PC-3 (cell line): ENCODE data around the gene MRGPRD. TPM values are rescaled to one million over a fixed set of nuclear protein-coding genes. Genes with fewer than 3 reads are reported as not detected.

Source experiments
- ATAC-seq: fragments of 200-7000 bp; cut with Tn5 transposase; 2 replicates; pipeline ENCODE4 v1.9.1; 2020; ENCODE audit warnings: mild to moderate bottlenecking, moderate library complexity
- BruUV-seq: library from RNA; stranded (reverse); fragments of 400-500 nt; replicated peaks from 2 replicates; lab custom pipeline; 2021; lab: Mats Ljungman, UMichigan
- CTCF ChIA-PET: fragments of 300-600 bp; sonication (Branson Sonifier 250); formaldehyde crosslinking; loops from one replicate; lab custom pipeline; 2022; ENCODE audit warnings: antibody characterized with exemption; lab: Charles Lee
- POLR2A ChIA-PET: fragments of 300-600 bp; sonication (Branson Sonifier 250); formaldehyde crosslinking; loops from one replicate; lab custom pipeline; 2022; ENCODE audit warnings: antibody characterized with exemption; ENCODE audit not compliant: unreplicated experiment; lab: Charles Lee
- DNase-seq: peaks from one replicate; pipeline ENCODE4 v3.0.0-alpha.2; 2015
- H2AFZ ChIP-seq: fragments of 300-600 bp; sonication (generic); 2 replicates; pipeline ENCODE4 v1.6.0; 2016; ENCODE audit warnings: antibody characterized with exemption, low read length
- H3F3A ChIP-seq: fragments of 300-600 bp; sonication (generic); one replicate; pipeline ENCODE4 v1.6.0; 2017; ENCODE audit warnings: antibody characterized with exemption, low read length, control low read depth, mild to moderate bottlenecking; ENCODE audit not compliant: unreplicated experiment
- H3K27ac ChIP-seq: fragments of 300-600 bp; sonication (generic); 2 replicates; pipeline ENCODE4 v1.5.1; 2016; ENCODE audit warnings: mild to moderate bottlenecking, low read length
- H3K27me3 ChIP-seq: fragments of 300-600 bp; sonication (generic); 2 replicates; pipeline ENCODE4 v1.6.1; 2016; ENCODE audit warnings: low read length, mixed read lengths
- H3K36me3 ChIP-seq: fragments of 300-600 bp; sonication (generic); 2 replicates; pipeline ENCODE4 v1.6.1; 2016; ENCODE audit warnings: low read depth, mixed run types, low read length, mixed read lengths
- H3K4me1 ChIP-seq: fragments of 300-600 bp; sonication (generic); 2 replicates; pipeline ENCODE4 v1.5.1; 2016; ENCODE audit warnings: low read length; ENCODE audit not compliant: insufficient read depth
- H3K4me2 ChIP-seq: fragments of 300-600 bp; sonication (generic); 2 replicates; pipeline ENCODE4 v1.6.0; 2016; ENCODE audit warnings: low read length
- H3K4me3 ChIP-seq: fragments of 300-600 bp; sonication (generic); 2 replicates; pipeline ENCODE4 v1.5.1; 2016; ENCODE audit warnings: mild to moderate bottlenecking, low read length, mixed read lengths
- H3K79me2 ChIP-seq: fragments of 300-600 bp; sonication (generic); 2 replicates; pipeline ENCODE4 v1.6.1; 2017; ENCODE audit warnings: low read length, mixed read lengths
- H3K9ac ChIP-seq: fragments of 300-600 bp; sonication (generic); 2 replicates; pipeline ENCODE4 v1.6.0; 2016; ENCODE audit warnings: mild to moderate bottlenecking, low read length
- H3K9me2 ChIP-seq: fragments of 300-600 bp; sonication (generic); replicated peaks from 2 replicates; pipeline ENCODE4 v1.6.1; 2016; ENCODE audit warnings: mixed run types, low read length, mixed read lengths
- H3K9me3 ChIP-seq: fragments of 300-600 bp; sonication (generic); 2 replicates; pipeline ENCODE4 v1.6.1; 2016; ENCODE audit warnings: low read length, mixed read lengths
- H4K20me1 ChIP-seq: fragments of 300-600 bp; sonication (generic); 2 replicates; pipeline ENCODE4 v1.6.1; 2016; ENCODE audit warnings: low read length, mixed read lengths
- CTCF ChIP-seq: fragments of 300-600 bp; sonication (generic); conservative IDR thresholded peaks from 2 replicates; pipeline ENCODE4 v1.5.1; 2017; ENCODE audit warnings: antibody characterized with exemption, low read depth, mild to moderate bottlenecking, low read length
- EZH2 ChIP-seq: fragments of 300-600 bp; sonication (generic); IDR thresholded peaks from one replicate; pipeline ENCODE4 v1.6.1; 2017; ENCODE audit warnings: antibody characterized with exemption, mild to moderate bottlenecking, low read length; ENCODE audit not compliant: unreplicated experiment
- EZH2phosphoT487 ChIP-seq: fragments of 300-600 bp; sonication (generic); IDR thresholded peaks from 2 replicates; pipeline ENCODE4 v1.6.1; 2018; ENCODE audit warnings: mild to moderate bottlenecking, antibody characterized with exemption, low read length, borderline replicate concordance
- intact Hi-C: fragments of 100-400 bp; cut with micrococcal nuclease; formaldehyde crosslinking; loops from 2 replicates; pipeline ENCODE4 v1.9.0; 2023
- total RNA-seq: library from RNA; depleted of rRNA; stranded (reverse); fragments of >200 nt; gene quantifications from 2 replicates; pipeline ENCODE4 v1.2.3, GENCODE V29; 2014

MRGPRD gene
- total RNA-seq, 1 experiment from 2014 or later, result not detected

GRCh38 chr11:69012092-69013008, 31.6 kb upstream of the MRGPRD start:
- H3K27ac ChIP-seq, result no peak overlapping the region
- CTCF ChIA-PET, result no interaction called here
- H2AFZ ChIP-seq, result no peak overlapping the region
- no peak for TF ChIP-seq EZH2phosphoT487
- TF ChIP-seq CTCF, result no peak
- TF ChIP-seq EZH2, result no peak
- ATAC-seq (no peak), DNase-seq (no peak)
- no peaks in the 10 kb centered on the region for H3F3A ChIP-seq
- H3K36me3 ChIP-seq, result no peaks in the 10 kb centered on the region
- no peak overlapping the region for H3K4me3 ChIP-seq
- no peak overlapping the region for H3K4me2 ChIP-seq
- H3K27me3 ChIP-seq, result no peaks in the 10 kb centered on the region
- H3K79me2 ChIP-seq, result no peaks in the 10 kb centered on the region
- POLR2A ChIA-PET, result no interaction called here
- intact Hi-C loops, result no loop called here
- peaks cover 29% of the 10 kb centered on the region for H3K4me1 ChIP-seq
- no peaks in the 10 kb centered on the region for H4K20me1 ChIP-seq
- H3K9me3 ChIP-seq, result no peaks in the 10 kb centered on the region
- H3K9me2 ChIP-seq, result no peaks in the 10 kb centered on the region
- BruUV-seq, result no TSS peak
- H3K9ac ChIP-seq, result no peak overlapping the region

GRCh38 chr11:69011624-69012091, 30.9 kb upstream of the MRGPRD start:
- no peak overlapping the region for H3K9ac ChIP-seq
- POLR2A ChIA-PET, result no interaction called here
- no peak overlapping the region for H2AFZ ChIP-seq
- no peaks in the 10 kb centered on the region for H4K20me1 ChIP-seq
- ATAC-seq (no peak), DNase-seq (no peak)
- H3K4me1 ChIP-seq, result peaks cover 29% of the 10 kb centered on the region
- H3K27me3 ChIP-seq, result no peaks in the 10 kb centered on the region
- H3K79me2 ChIP-seq, result no peaks in the 10 kb centered on the region
- no peaks in the 10 kb centered on the region for H3F3A ChIP-seq
- no peaks in the 10 kb centered on the region for H3K9me3 ChIP-seq
- TF ChIP-seq EZH2 (no peak), CTCF (no peak), EZH2phosphoT487 (no peak)
- no TSS peak for BruUV-seq
- no peak overlapping the region for H3K4me2 ChIP-seq
- no peak overlapping the region for H3K27ac ChIP-seq
- no peaks in the 10 kb centered on the region for H3K36me3 ChIP-seq
- no peak overlapping the region for H3K4me3 ChIP-seq
- intact Hi-C loops, result no loop called here
- H3K9me2 ChIP-seq, result no peaks in the 10 kb centered on the region
- CTCF ChIA-PET, result no interaction called here
